ENCODE measurements around the gene PLCL2. TPM values are rescaled to one million over a fixed set of nuclear protein-coding genes. Genes with fewer than 3 reads are reported as not detected.

Gene PLCL2
- total and polyA plus RNA-seq, 2 donors (not counting 3 experiments of a cell fraction or from before 2014, with no cell fraction given), result 2.3 to 10.7 TPM

GRCh38 chr3:17070161-17070959 is 185.6 kb downstream of the PLCL2 start:
- intact Hi-C loops (cut with micrococcal nuclease), result no loop called here
- no peaks in the 10 kb centered on the region for H4K20me1 ChIP-seq (replicated peaks; ENCODE audit: control insufficient read depth, extremely low read depth, insufficient read depth, low read length)
- H3K9me1 ChIP-seq (replicated peaks; ENCODE audit: control insufficient read depth, extremely low read depth, insufficient read depth, low read length), result no peaks in the 10 kb centered on the region
- no TSS peak for BruUV-seq (replicated peaks)
- no peaks in the 10 kb centered on the region for H3K9me3 ChIP-seq (replicated peaks; ENCODE audit: control insufficient read depth, insufficient read depth, low read length)
- no peaks in the 10 kb centered on the region for H3K36me3 ChIP-seq (ENCODE audit: control insufficient read depth in 2 of 2, extremely low read depth in 1 of 2, insufficient read depth in 2 of 2, low read length in 2 of 2)
- ChIA-PET POLR2A (no interaction called here), CTCF (no interaction called here)
- H3K9ac ChIP-seq (replicated peaks; ENCODE audit: extremely low read depth, insufficient read depth, low read length), result no peak overlapping the region
- H3K4me3 ChIP-seq (replicated peaks in 1 of 3; ENCODE audit: insufficient read depth in 1 of 3, low read depth in 1 of 3, low read length in 3 of 3), result no peak overlapping the region
- dilution Hi-C loops (cut with MboI; ENCODE audit: extremely low pct_ligation_motif_present, low sequenced_read_pairs), result no loop called here
- no peaks in the 10 kb centered on the region for H3K4me1 ChIP-seq (ENCODE audit: control insufficient read depth, extremely low read depth, insufficient read depth, low read length)
- no peaks in the 10 kb centered on the region for H3K79me2 ChIP-seq (ENCODE audit: control insufficient read depth, insufficient read depth, low read length)
- H2AFZ ChIP-seq (ENCODE audit: low read depth, low read length), result no peak overlapping the region
- DNase-seq (ENCODE audit: low read depth, low spot score) (no peak), FAIRE-seq (no peak)
- no peak for TF ChIP-seq JUN (IDR thresholded peaks at IDR 0.05; ENCODE audit: borderline replicate concordance, insufficient read depth, insufficient read length, low read depth)
- no peak for TF ChIP-seq GATA2 (IDR thresholded peaks at IDR 0.05; ENCODE audit: insufficient read depth, insufficient read length, low read depth, low read length)
- no peak for TF ChIP-seq MAX (IDR thresholded peaks at IDR 0.05; ENCODE audit: insufficient read depth, insufficient read length)
- no peak overlapping the region for H3K27ac ChIP-seq (ENCODE audit: insufficient read depth, low read depth, low read length)
- no peaks in the 10 kb centered on the region for H3K27me3 ChIP-seq (ENCODE audit: control insufficient read depth in 2 of 2, insufficient read depth in 2 of 2, low read length in 2 of 2)
- no peak overlapping the region for H3K4me2 ChIP-seq (ENCODE audit: insufficient read depth, low read length)

DNA sequence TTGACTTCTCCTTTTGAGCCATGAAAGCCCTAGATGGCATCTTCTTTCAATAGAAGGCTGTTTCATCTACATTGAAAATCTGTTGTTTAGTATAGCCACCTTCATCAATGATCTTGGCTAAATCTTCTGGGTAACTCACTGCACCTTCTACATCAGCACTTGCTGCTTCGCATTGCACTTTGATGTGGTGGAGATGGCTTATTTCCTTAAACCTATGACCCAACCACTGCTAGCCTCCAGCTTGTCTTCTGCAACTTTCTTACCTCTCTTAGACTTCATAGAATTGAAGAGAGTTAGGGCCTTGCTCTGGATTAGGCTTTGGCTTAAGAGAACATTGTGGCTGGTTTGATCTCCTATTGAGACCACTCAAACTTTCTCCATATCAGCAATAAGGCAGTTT is 189.8 kb downstream of the PLCL2 start:
- Histone ChIP-seq H3K27ac (ENCODE audit: insufficient read depth, low read depth, low read length) (no peak overlapping the region), H3K27me3 (ENCODE audit: control insufficient read depth in 2 of 2, insufficient read depth in 2 of 2, low read length in 2 of 2) (no peaks in the 10 kb centered on the region), H3K9me3 (replicated peaks; ENCODE audit: control insufficient read depth, insufficient read depth, low read length) (no peaks in the 10 kb centered on the region), H2AFZ (ENCODE audit: low read depth, low read length) (no peak overlapping the region), H3K4me3 (replicated peaks in 1 of 3; ENCODE audit: insufficient read depth in 1 of 3, low read depth in 1 of 3, low read length in 3 of 3) (no peak overlapping the region), H3K36me3 (ENCODE audit: control insufficient read depth in 2 of 2, extremely low read depth in 1 of 2, insufficient read depth in 2 of 2, low read length in 2 of 2) (no peaks in the 10 kb centered on the region), H3K79me2 (ENCODE audit: control insufficient read depth, insufficient read depth, low read length) (no peaks in the 10 kb centered on the region), H3K9me1 (replicated peaks; ENCODE audit: control insufficient read depth, extremely low read depth, insufficient read depth, low read length) (no peaks in the 10 kb centered on the region), H3K4me2 (ENCODE audit: insufficient read depth, low read length) (no peak overlapping the region), H3K9ac (replicated peaks; ENCODE audit: extremely low read depth, insufficient read depth, low read length) (no peak overlapping the region), H4K20me1 (replicated peaks; ENCODE audit: control insufficient read depth, extremely low read depth, insufficient read depth, low read length) (no peaks in the 10 kb centered on the region), H3K4me1 (ENCODE audit: control insufficient read depth, extremely low read depth, insufficient read depth, low read length) (no peaks in the 10 kb centered on the region)
- FAIRE-seq, result no peak
- TF ChIP-seq POLR2A (IDR thresholded peaks at IDR 0.05; ENCODE audit: low read depth, low read length) (no peak), JUN (IDR thresholded peaks at IDR 0.05; ENCODE audit: borderline replicate concordance, insufficient read depth, insufficient read length, low read depth) (no peak), FOS (IDR thresholded peaks at IDR 0.05; ENCODE audit: borderline replicate concordance, insufficient read depth, low read length) (no peak), MAX (IDR thresholded peaks at IDR 0.05; ENCODE audit: insufficient read depth, insufficient read length) (no peak), MYC (IDR thresholded peaks at IDR 0.05; ENCODE audit: low read depth, low read length) (no peak)
- TF ChIP-seq, protein P1, sequence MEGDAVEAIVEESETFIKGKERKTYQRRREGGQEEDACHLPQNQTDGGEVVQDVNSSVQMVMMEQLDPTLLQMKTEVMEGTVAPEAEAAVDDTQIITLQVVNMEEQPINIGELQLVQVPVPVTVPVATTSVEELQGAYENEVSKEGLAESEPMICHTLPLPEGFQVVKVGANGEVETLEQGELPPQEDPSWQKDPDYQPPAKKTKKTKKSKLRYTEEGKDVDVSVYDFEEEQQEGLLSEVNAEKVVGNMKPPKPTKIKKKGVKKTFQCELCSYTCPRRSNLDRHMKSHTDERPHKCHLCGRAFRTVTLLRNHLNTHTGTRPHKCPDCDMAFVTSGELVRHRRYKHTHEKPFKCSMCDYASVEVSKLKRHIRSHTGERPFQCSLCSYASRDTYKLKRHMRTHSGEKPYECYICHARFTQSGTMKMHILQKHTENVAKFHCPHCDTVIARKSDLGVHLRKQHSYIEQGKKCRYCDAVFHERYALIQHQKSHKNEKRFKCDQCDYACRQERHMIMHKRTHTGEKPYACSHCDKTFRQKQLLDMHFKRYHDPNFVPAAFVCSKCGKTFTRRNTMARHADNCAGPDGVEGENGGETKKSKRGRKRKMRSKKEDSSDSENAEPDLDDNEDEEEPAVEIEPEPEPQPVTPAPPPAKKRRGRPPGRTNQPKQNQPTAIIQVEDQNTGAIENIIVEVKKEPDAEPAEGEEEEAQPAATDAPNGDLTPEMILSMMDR (IDR thresholded peaks at IDR 0.05; ENCODE audit: extremely low read depth in 1 of 2, insufficient read depth in 1 of 2, low read depth in 1 of 2, low read length in 2 of 2), result no peak
- POLR2A ChIA-PET, result no interaction called here
- CTCF ChIA-PET, result no interaction called here
- no peak for DNase-seq (ENCODE audit: low read depth, low spot score)
- BruUV-seq (replicated peaks), result no TSS peak
- intact Hi-C loops (cut with micrococcal nuclease) (loop anchor here (1.0 kb wide), 1 partner anchor 159 kb away; no protein-coding TSS in a partner anchor), dilution Hi-C loops (cut with MboI; ENCODE audit: extremely low pct_ligation_motif_present, low sequenced_read_pairs) (no loop called here)
